GM12878 (cell line): Measurements from ENCODE around the gene EMC1. TPM values are rescaled to one million over a fixed set of nuclear protein-coding genes. Genes with fewer than 3 reads are reported as not detected.

ENCODE experiments used
- ASH2L ChIP-seq: fragments of 300-600, 200-600 bp; sonication (generic); IDR thresholded peaks from 2 replicates; pipeline ENCODE4 v1.6.1; 2017; ENCODE audit warnings: low read depth, mild to moderate bottlenecking, borderline replicate concordance
- BCL3 ChIP-seq: IDR thresholded peaks from 2 replicates; pipeline ENCODE4 v1.6.1; 2011; ENCODE audit warnings: borderline replicate concordance, low read depth, mild to moderate bottlenecking, moderate library complexity, low read length; ENCODE audit not compliant: insufficient read depth, poor library complexity, severe bottlenecking
- CHD2 ChIP-seq: IDR thresholded peaks from 2 replicates; pipeline ENCODE4 v1.6.1; 2011; ENCODE audit warnings: low read depth, low read length, improper control_type of control experiment, borderline replicate concordance
- FOXK2 ChIP-seq: fragments of 450-650 bp; IDR thresholded peaks from 2 replicates; pipeline ENCODE4 v1.6.1; 2017; ENCODE audit warnings: mild to moderate bottlenecking, moderate library complexity
- IRF3 ChIP-seq: fragments of 450-650 bp; IDR thresholded peaks from 2 replicates; pipeline ENCODE4 v1.6.1; 2014; ENCODE audit warnings: mild to moderate bottlenecking
- MLLT1 ChIP-seq: fragments of 450-650 bp; IDR thresholded peaks from 2 replicates; pipeline ENCODE4 v1.6.1; 2016; ENCODE audit warnings: mild to moderate bottlenecking
- MYB ChIP-seq: fragments of 150-350 bp; IDR thresholded peaks from 2 replicates; pipeline ENCODE4 v1.6.1; 2014; ENCODE audit warnings: mild to moderate bottlenecking, low read depth, low read length, borderline replicate concordance
- POLR2AphosphoS5 ChIP-seq: IDR thresholded peaks from 2 replicates; pipeline ENCODE4 v1.6.1; 2011; ENCODE audit warnings: mild to moderate bottlenecking, low read length, inconsistent platforms
- PRDM15 ChIP-seq: fragments of 450-650 bp; formaldehyde crosslinking; IDR thresholded peaks from 2 replicates; pipeline ENCODE4 v1.4.0; 2020; ENCODE audit warnings: mild to moderate bottlenecking, moderate library complexity
- RAD51 ChIP-seq: fragments of 450-650 bp; IDR thresholded peaks from 2 replicates; pipeline ENCODE4 v1.6.1; 2016; ENCODE audit warnings: moderate library complexity, mild to moderate bottlenecking, inconsistent platforms
- SMAD1 ChIP-seq: fragments of 450-650 bp; IDR thresholded peaks from 2 replicates; pipeline ENCODE4 v1.6.1; 2018; ENCODE audit warnings: mild to moderate bottlenecking, low read depth; ENCODE audit not compliant: partially characterized antibody
- SP1 ChIP-seq: IDR thresholded peaks from one replicate; pipeline ENCODE4 v1.6.1; 2011; ENCODE audit warnings: low read depth, low read length
- polyA plus RNA-seq, 11 experiments: library from polyadenylated mRNA; depleted of rRNA in 4 of 11; unstranded in 6 of 11; stranded (reverse) in 5 of 11; fragments of >200 nt; fragmentation: Nextera tagmentation in 4 of 11; fragmentation: Illumina TruSeq in 1 of 11; extraction: Ambion mirVana in 4 of 11; extraction: Trizol in 1 of 11; gene quantifications; 1 replicate in 1 of 11; 2 replicates in 10 of 11; pipeline versions ENCODE4 v1.2.1 to v1.2.3, GENCODE V29; 2011 to 2016; ENCODE audit warnings: inconsistent platforms in 2 of 11, missing spikeins in 2 of 11, low read depth in 1 of 11
- total RNA-seq, 4 experiments: library from RNA; depleted of rRNA in 3 of 4; stranded (reverse); fragments of >200 nt in 3 of 4; fragmentation: Illumina TruSeq in 1 of 4; extraction: Trizol in 1 of 4; gene quantifications; 2 replicates each; pipeline versions ENCODE4 v1.2.1 to v1.2.3, GENCODE V29; 2013 to 2021

The EMC1 gene
- total and polyA plus RNA-seq, 10 of the 15 experiments (the other 5 are each of a cell fraction or from before 2014, with no cell fraction given): 12.2 to 43.6 (median 20.6) TPM

GRCh38 chr1:19209439-19209989 is 41.8 kb downstream of the EMC1 start (continued):
- TF ChIP-seq IRF3 (no peak), SMAD1 (peak; percentile 12), RAD51 (peak; percentile 22; the same call in 1 of the 2 replicates), BCL3 (peak; percentile 79), MLLT1 (0 out of 2 replicates have a peak, but pooled peaks have one; percentile 31), SP1 (peak; percentile 26), PRDM15 (CRISPR knock-in tag) (no peak), MYB (0 out of 2 replicates have a peak, but pooled peaks have one; percentile 13), CHD2 (peak; percentile 21; the same call in 1 of the 2 replicates), FOXK2 (no peak), POLR2AphosphoS5 (peak; percentile 69; the same call in 1 of the 2 replicates), ASH2L (0 out of 2 replicates have a peak, but pooled peaks have one; percentile 66)
